Activated naive CD4-positive, alpha-beta T cell treated with anti-CD3 and anti-CD28 coated beads, Interleukin-2, amount 10 ng/mL, durations not matched to agents 5 hours and 36 hours (primary cell): Measurements from ENCODE around the gene CCSER1. TPM values are rescaled to one million over a fixed set of nuclear protein-coding genes. Genes with fewer than 3 reads are reported as not detected.

Experiments
- total RNA-seq, 2 experiments: library from RNA; stranded (reverse); gene quantifications; one replicate each; pipeline ENCODE4 v1.2.3, GENCODE V29; 2021

The CCSER1 gene
- total RNA-seq = not detected

DNA sequence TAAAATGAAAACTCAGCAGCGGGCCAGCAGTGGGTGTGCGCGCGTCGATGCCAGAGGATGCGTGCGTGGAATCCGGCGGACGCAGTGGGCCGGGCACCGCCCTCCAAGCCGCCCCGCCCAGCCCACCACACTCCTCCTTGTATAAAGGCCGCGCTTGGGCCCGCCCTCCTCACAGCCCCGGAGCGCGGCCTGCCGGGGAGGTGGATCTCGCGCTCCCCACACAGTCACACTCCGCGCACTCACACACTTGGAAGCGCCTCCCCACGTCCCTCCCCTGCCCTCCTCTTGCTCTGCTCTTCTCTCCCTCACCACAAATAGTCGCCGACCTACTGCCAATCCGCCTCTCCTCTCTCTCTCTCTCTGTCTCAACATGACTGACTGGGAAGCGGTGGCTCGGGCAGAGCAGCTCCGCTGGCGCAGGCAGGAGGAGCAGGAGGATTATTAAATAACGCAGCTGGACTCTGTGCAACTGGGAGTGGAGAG is at the start of gene CCSER1:
Gene CCSER1 (plus strand): TSS at position 172 of the 483 bp plus-strand sequence.

Other genes starting within 250 kb of the CCSER1 start
- gene MMRN1, start 232.5 kb upstream of the CCSER1 start, total RNA-seq = 1 to 10 TPM in 1 of 2 experiments, under 1 TPM in 1; 0.96 to 1.1 TPM